NCI-H2029 (cell line): ENCODE results near the gene OTUD6A.
"Not testable (repeated sequence)": the region's sequence is repeated elsewhere in the genome, so short reads cannot be mapped to it uniquely, and the experiment has no call there.

Source experiments
- DNase-seq: peaks from one replicate; lab custom pipeline; 2025; lab: John Stamatoyannopoulos, UW

Gene OTUD6A

DNA sequence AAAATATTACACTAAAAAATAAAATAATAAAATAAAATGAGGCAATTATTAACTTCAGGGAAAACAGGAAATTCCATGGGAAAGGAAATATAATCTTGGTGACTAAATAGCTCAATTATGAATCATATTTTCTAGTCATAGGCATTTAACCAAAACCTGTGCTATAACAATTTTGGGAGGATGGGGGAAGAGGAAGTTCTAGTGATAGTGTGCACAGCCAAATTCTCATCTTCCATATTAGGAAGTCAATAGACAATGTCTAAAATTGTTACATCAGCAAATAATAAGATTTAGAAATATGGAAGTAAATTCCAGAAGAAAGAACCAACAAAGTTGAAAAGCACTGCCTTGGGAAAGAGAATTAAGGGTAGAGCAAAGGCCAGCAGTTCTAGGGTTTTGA is 15.3 kb upstream of the OTUD6A start:
- no peak for DNase-seq

DNA sequence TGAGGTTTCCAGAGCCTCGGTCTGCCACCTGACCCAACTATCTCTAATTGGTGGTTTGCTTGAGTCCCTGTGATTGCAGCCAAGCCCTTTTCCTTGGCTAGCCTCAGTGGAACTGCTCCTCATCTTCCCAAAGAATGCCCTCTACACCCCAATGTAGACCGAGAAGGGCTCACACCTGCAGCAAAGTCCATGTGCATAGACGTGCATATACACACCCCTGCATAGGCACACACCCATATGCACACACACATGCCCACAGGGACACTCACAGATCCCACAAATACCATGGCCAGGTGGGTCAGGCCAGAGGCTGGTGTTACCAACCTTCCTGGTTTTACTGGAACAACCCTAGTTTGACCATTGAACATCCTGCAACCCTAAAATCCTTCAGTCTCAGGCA is 12.9 kb upstream of the OTUD6A start:
- no peak for DNase-seq

DNA sequence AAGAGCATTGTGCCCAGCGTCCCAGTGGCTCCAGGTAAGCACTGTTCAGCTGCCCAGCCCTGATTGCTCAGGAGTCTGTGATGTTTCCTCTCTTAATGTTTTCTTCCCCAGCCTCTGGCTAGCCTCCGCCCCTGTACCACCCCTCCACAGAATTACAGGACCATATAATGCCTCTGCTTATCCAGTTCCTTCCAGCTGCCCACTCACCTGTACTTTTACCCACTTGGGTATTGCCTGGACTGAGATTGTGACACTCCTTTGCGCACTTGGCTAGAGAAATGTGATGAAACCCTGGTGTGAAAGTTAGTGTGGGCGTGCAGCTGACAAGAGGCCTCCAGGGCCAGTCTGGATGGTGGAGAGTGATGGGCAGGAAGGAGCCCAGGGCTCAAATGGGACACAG is 12.3 kb upstream of the OTUD6A start, which contains the start of gene AWAT2:
Gene AWAT2 (minus strand): TSS at position 14 of the 400 bp plus-strand sequence. CDS start 6 bp downstream, at position 8.
- DNase-seq = no peak

DNA sequence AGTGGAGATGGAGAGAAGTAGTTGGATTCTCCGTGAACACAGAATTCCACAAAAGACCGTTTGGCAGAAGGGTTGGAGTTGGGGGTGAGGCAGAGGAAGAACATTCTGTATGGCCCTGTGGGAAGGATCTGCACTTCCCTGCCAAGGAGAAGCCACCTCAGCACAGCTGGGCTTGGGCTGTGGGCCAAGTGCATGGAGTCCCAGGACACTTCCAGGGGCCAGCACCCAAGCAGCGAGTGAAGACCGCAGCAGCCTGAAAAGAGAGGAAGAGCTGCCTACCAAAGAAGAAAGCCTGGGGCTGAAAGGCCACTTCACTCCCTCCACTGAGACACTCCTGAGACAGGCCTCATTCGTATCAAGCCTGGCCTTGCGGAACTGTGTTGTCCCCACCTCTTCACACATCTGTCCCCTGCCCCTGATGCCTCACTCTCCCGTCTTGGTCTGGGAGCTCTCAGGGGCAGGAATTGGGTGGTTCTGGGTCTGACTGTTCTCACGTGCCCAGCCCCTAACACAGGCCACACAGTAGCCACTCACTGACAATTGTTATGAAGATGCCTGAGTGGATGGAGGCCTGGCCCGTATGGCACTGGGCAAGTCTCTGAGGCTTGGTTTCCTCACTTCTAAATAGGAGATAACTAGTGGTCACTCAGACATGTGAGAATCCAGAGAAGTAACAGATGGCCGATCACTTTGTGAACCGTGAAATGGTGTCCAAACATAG is 9.2 kb upstream of the OTUD6A start:
- no peak for DNase-seq

DNA sequence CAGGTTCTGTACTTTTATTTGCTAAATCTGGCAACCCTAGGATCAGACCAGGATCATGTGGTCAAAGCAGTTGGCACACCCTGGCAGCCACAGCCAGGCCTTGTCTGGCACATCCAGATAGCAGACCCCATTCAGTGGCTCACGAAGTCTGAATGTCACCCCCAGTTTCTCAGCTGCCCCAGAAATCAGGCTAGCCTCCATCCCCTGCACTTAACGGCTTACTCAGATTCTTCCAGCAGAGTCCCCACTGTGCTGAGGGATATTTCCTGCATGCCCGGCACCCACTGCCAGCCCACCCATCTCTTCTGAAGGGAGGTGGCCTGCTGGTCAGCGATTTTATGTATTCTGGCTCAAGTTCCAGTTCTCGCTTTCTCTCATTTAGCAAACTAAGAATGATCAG is 7.9 kb upstream of the OTUD6A start:
- no peak for DNase-seq

DNA sequence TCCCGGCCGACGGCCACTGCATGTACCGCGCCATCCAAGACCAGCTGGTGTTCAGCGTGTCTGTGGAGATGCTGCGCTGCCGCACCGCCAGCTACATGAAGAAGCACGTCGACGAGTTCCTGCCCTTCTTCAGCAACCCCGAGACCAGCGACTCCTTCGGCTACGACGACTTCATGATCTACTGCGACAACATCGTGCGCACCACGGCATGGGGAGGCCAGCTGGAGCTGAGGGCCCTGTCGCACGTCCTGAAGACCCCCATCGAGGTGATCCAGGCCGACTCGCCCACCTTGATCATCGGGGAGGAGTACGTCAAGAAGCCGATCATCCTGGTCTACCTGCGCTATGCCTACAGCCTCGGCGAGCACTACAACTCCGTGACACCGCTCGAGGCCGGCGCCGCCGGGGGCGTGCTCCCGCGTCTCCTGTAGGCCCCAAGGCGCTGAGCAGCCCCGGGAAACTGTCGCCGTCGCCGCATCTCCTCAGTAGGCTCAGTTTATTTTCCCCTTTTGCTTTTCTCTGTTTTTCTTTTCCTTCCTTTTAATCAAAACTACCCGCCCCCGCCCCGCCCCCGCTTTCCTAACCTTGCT is 799 bp downstream of the OTUD6A start:
- DNase-seq = no peak

DNA sequence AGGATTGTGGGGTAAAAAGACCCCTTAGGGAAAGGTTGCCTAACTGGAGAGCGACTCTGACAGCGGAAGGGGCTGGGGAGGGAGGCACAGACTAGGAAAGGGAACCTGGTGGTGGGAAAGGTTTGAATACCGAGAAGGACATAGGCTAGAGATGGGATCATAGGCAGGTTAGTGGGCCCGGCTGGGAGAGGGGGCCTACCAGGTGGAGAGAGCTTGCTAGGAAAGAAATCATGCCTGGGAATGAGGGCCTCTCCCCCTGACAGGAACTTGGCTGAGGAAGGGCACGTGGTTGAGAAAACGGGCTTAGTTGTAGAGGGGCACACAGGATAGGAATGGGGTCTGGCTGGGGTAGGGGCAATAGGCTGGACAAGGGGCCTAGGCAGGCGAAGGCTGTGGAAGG is 4.4 kb downstream of the OTUD6A start:
- DNase-seq = no peak

DNA sequence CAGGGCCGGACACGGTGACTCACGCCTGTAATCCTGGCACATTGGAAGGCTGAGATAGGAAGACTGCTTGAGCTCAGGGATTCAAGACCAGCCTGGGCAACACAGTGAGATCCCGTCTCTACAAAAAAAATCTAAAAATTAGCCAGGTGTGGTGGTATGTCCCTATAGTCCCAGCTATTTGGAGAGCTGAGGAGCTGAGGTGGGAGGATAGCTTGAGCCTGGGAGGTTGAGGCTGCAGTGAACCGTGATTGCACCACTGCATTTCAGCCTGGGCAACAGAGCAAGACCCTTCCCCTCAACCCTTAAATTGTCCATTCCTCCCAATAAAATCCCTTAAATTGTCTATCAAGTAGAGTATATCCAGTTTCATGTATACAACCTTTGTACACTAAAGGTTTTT is 17.0 kb downstream of the OTUD6A start:
- no peak for DNase-seq

DNA sequence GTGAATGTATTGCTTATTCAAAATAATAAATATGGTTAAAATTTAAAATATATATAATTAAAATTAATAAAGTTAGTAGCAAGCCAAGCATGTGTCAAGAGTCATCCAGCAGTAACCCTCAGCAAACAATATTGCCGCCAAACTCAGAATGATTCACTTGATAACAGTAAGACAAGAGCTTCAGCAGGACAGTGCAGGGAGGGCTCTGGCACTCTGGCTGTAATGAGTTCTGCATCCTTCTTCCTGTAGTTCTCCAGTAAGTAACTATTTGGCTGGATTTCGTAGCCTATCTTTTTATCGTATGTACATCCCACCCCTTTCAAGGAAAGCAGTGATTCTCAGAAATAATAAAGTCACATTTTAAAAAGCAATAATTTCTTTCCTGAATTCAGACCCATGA is 17.6 kb downstream of the OTUD6A start:
- no peak for DNase-seq

DNA sequence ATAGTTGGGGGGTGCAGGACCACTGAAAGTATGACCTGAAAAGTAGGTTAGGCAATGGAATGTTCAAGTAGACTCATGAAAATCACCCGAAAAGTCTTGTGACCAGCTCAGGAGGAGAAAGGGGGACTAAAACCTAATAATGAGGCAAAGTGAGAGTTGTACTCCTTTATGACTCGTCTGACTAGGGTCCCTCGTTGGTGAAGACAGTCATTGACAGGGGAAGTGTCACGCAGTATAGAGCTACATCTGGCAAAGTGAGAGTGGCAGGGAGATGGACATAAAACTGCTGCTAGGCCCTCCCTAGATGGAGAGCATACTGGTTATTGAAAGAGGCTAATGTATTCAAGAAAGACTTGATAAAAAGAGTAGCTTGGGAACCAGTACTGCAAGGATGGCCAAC is 20.5 kb downstream of the OTUD6A start:
- no peak for DNase-seq

DNA sequence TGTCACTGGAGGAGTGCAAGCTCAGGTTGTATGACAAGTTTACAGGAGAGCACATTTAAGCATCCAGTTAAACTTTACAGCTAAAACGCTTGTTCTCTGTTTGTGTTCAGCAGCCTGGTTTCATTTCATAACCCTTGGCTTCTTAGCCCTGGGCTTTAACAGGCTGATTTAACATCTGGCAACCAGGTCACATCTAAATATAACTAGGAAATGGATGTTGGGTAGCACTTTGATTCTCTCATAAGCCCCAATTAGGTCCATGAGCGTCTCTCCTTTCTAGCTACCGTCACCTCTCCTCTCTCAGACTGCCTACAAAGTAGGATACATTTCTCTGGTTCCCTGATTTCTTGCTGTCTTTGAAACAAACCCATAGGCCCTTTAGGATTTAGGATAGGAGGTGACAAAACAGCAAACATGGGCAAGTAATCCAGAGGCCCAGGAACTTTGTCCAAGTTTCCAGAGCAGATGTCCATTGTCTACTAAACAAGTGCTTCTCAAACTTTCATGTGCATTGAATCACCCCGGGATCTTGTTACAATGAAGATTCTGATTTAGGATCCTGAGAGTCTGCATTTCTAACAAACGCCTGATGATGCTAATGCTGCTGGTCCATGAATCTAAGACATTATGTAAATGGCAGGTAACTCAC is 22.5 kb downstream of the OTUD6A start:
- DNase-seq = no peak

DNA sequence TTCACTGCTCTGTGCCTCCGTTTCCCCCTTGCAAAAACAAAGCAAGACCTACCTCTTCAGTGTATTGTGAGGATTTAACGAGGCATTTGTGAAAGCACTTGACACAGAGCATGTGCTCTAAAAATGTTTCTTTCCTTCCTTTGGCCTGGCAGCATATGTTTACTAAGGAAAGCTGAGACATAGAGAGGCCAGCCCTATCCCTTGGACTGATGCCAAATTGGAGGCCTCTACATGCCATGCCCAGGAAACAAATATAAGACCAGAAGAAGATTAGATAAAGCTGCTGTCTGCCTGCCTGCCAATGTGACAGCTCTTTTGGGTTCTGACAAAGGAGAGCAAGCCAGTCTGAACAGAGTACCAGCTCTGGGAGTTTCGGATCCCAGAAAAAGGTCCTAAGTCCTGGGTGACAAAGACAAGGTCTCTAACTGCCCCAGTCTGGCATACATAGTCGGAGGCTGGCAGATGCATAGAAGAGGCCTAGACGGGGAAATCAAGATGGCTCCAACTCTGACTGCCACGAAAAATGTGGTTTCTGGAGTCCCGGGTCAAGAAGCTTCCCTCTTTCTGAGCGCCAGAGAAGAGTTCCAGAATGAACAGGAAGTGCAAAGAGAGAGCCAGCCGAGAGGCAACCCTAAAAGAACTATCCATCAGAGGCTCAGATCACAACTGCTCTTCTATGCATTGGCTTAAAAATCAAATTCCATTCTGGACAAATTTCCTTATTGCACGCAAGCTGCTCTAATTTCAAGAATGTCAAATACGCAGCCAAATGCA is 25.8 kb downstream of the OTUD6A start:
- DNase-seq = peak; percentile 70

DNA sequence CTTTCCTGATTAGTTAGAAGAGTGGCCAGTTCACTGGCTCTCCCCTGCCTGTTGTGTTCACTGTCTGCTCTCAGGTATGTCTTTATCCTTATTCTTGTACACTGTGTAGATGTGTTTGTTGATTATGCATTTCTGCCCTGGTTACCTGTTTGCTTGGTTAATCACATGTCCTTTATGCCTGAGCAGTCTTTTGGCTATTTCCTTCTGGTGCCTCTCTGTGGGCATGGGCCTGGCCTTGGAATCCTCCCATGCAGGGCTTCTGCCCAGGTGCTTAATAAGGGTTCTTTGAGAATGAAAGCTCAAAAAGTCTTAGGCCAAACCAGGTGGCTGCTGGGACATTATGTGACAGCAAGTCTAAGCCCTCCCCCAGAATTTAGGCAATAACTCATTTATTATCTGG is 26.5 kb downstream of the OTUD6A start:
- no peak for DNase-seq

DNA sequence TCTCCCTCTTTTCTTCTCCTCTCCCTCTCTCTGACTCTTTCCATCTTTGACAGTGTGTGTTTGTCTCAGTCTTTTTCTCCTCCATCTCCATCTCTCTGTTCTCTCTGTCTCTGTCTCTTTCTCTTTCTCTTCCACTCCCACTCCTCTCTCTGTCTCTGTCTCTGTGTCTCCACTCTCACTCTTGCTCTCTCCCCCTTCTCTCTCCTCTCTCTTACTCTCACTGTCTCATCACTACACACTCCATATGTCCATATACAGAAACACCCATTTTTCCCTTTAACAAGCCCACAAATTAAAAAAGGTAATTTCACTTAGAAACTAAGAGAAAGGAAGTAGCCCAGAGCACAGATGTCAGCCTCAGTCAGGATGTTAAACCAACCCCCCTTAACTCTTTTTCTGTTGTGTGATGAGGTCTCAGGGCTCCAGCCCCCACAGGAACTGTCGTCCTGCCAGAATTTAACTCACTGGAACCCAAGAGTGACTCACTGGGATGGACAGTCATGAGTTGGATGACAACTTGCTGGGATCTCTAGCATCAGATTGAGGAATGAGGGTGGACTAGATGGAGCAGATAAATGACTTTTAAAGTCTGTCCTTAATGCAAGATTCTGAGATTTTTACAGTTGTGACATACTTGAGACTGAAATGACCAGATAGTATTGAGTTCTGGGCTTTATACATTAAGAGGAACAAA is 27.5 kb downstream of the OTUD6A start:
- no peak for DNase-seq

DNA sequence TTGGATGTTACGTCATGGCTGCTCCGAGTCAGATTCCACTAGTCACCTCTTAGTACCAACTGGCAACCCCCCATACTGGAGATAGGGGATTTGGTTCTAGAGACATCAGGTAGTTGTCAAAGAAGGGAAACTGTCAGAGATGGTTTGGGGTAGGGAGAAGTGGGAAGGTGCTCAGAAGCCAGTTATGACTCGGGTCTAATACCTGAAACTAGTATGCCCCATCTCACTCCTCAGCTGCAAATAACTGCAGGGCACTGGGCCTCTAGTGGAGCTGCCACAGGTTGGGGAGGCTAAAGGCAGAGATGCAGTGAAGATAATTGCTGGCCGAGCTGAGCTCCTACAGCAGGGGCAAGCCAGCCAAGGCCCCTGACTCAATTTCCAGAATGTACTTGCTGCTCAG is 30.0 kb downstream of the OTUD6A start:
- no peak for DNase-seq

DNA sequence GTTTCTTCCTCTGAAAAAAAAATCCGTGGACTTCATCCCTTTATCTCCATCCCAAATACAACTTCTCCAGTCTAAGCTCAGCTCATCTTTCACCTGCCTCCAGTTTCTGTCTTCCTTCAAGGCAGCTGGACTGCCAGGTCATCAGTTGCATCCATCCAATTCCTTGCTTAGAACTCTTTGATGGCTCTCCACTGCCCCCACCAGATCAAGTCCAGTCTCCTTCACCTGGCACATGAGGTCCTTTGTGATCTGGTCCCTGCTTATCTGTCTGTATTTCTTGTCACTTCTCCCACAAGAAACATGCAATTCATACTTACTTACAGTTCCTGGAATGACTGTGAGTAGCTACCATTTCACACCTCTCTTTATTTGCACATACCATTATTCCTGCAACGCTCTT is 33.8 kb downstream of the OTUD6A start:
- no peak for DNase-seq

DNA sequence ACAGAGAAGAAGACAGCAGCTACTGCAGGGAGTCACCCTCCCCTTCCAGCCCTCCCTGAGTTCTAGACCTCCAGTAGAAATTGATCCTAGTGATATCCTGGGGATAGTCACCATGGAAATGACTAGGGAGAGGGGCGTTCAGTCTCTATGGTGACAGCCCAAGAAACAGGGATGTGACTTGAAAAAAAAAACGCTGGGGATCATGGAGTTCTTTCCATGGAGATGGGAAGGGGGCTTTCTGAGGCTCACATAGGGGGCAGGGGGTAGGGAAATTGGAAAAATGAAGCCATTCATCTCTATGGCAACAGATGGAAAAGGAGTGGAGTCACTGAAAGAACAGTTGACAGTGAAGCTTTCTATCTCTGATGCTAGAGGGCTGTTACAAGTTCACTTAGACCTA is 43.0 kb downstream of the OTUD6A start:
- DNase-seq = no peak

DNA sequence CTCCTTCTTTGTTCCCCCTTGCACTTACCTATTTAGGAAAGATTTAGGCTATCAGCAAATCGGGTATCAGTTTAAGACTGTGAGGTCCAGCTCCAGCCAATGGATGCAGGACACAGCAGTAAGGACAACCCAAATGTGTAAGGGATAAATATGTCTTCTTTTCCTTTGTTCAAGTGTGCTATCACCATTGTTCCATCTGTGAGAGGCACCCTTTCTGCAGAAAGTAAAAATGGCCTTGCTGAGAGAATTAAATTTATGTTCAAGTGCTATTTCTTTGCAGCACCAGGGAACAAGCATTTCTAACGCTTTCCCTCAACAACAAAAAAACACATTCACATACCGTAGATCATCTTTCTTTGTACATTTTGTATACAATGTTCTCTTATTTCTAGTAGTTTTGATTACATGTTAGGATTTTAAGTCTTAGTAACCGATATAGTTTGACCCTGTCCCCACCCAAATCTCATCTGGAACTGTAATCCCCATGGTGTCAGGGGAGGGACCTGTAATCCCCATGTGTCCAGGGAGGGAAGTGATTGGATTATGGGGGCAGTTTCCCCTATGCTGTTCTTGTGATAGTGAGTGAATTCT is 49.3 kb downstream of the OTUD6A start:
- DNase-seq = not testable (repeated sequence)
